GM18861 (cell line): Measurements from ENCODE around the gene MYOM3.
"Not testable (repeated sequence)": the region's sequence is repeated elsewhere in the genome, so short reads cannot be mapped to it uniquely, and the experiment has no call there.

Experiments
- ATAC-seq: cut with Tn5 transposase; IDR thresholded peaks from one replicate; pipeline ENCODE4 v1.9.1; 2021; ENCODE audit not compliant: unreplicated experiment

Gene MYOM3

GRCh38 chr1:24077278-24077978 is 34.5 kb downstream of the MYOM3 start:
- ATAC-seq, result no peak

- ATAC-seq, result no peak
These were observed 36.0 kb downstream of the MYOM3 start for GRCh38 chr1:24075946-24076345.

- ATAC-seq, result no peak
These were observed 36.4 kb downstream of the MYOM3 start for GRCh38 chr1:24075590-24075854.

- no peak for ATAC-seq
These were observed 36.9 kb downstream of the MYOM3 start for GRCh38 chr1:24074817-24075589.

GRCh38 chr1:24074196-24074595 is 37.7 kb downstream of the MYOM3 start:
- no peak for ATAC-seq

GRCh38 chr1:24071941-24072340 is 40.0 kb downstream of the MYOM3 start:
- ATAC-seq, result no peak

GRCh38 chr1:24070821-24071393 is 41.0 kb downstream of the MYOM3 start:
- no peak for ATAC-seq

- no peak for ATAC-seq
These were observed 42.1 kb downstream of the MYOM3 start for GRCh38 chr1:24069817-24070216.

- ATAC-seq, result no peak
These were observed 44.0 kb downstream of the MYOM3 start for GRCh38 chr1:24067978-24068377.

GRCh38 chr1:24065304-24065703 is 46.6 kb downstream of the MYOM3 start:
- ATAC-seq, result no peak

- ATAC-seq, result no peak
These were observed 49.7 kb downstream of the MYOM3 start for GRCh38 chr1:24062221-24062620.

GRCh38 chr1:24060482-24060881 is 51.5 kb downstream of the MYOM3 start:
- ATAC-seq, result no peak

GRCh38 chr1:24058671-24059455 is 53.1 kb downstream of the MYOM3 start:
- ATAC-seq, result no peak

GRCh38 chr1:24057171-24057570 is 54.8 kb downstream of the MYOM3 start:
- ATAC-seq, result no peak

- no peak for ATAC-seq
These were observed 56.3 kb downstream of the MYOM3 start for GRCh38 chr1:24055681-24056080.

GRCh38 chr1:24052220-24052619 is 59.7 kb downstream of the MYOM3 start:
- ATAC-seq, result no peak

- ATAC-seq, result no peak
These were observed 60.6 kb downstream of the MYOM3 start for GRCh38 chr1:24051206-24051945.

- ATAC-seq, result no peak
These were observed 62.2 kb downstream of the MYOM3 start for GRCh38 chr1:24049733-24050132.

GRCh38 chr1:24048894-24049293 is 63.0 kb downstream of the MYOM3 start:
- ATAC-seq, result not testable (repeated sequence)

GRCh38 chr1:24048205-24048869 is 63.6 kb downstream of the MYOM3 start:
- ATAC-seq, result no peak
